GM06990 (cell line): Measurements from ENCODE around the gene LRRFIP2.

Experiments
- DNase-seq: peaks from one replicate; pipeline ENCODE4 v3.0.0-alpha.2; 2011; ENCODE audit not compliant: insufficient read length; ENCODE audit errors: extremely low read depth
- H3K27me3 ChIP-seq: replicated peaks from 2 replicates; pipeline ENCODE4 v1.6.0; 2011; ENCODE audit warnings: low read length; ENCODE audit not compliant: control insufficient read depth, insufficient read depth
- H3K36me3 ChIP-seq: 2 replicates; pipeline ENCODE4 v1.5.1; 2011; ENCODE audit warnings: low read length; ENCODE audit not compliant: control insufficient read depth, insufficient read depth
- H3K4me3 ChIP-seq: replicated peaks from 2 replicates; pipeline ENCODE4 v1.5.1; 2011; ENCODE audit warnings: low read depth, mild to moderate bottlenecking, control low read depth, low read length
- TF ChIP-seq, protein P1 (sequence below): IDR thresholded peaks from 2 replicates; pipeline ENCODE4 v1.5.1; 2011; ENCODE audit warnings: low read length, control low read depth, mild to moderate bottlenecking, inconsistent platforms; ENCODE audit not compliant: insufficient read depth, poor library complexity, severe bottlenecking

LRRFIP2 gene

DNA sequence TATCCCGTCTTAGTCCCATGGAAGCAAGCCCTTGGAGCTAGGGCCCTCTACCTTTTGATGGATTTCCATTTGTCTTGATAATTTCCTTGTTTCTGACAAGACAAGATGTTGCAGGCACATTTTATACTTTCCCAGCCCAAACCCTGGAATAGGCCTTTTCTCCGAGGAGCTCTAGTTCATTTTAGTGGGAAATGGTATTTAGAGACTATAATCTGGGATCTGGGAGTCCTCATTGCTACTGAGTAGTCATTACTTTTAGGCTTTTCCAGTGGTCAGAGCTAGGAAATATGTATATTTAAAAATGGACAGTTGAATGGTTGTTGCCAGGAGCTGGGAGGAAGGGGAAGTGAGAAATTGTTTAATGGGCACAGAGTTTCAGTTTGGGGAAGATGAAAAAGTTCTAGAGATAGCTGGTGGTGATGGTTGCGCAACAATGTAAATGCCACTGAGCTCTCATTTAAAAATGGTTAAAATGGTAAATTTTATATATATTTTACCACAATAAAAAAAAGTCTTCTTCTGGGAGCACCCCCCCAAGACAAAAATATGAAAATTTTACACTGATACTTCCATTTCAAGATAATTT is 149.5 kb downstream of the LRRFIP2 start:
- Histone ChIP-seq H3K4me3 (no peak overlapping the region), H3K27me3 (no peaks in the 10 kb centered on the region), H3K36me3 (peaks cover 39% of the 10 kb centered on the region)
- TF ChIP-seq, protein P1, sequence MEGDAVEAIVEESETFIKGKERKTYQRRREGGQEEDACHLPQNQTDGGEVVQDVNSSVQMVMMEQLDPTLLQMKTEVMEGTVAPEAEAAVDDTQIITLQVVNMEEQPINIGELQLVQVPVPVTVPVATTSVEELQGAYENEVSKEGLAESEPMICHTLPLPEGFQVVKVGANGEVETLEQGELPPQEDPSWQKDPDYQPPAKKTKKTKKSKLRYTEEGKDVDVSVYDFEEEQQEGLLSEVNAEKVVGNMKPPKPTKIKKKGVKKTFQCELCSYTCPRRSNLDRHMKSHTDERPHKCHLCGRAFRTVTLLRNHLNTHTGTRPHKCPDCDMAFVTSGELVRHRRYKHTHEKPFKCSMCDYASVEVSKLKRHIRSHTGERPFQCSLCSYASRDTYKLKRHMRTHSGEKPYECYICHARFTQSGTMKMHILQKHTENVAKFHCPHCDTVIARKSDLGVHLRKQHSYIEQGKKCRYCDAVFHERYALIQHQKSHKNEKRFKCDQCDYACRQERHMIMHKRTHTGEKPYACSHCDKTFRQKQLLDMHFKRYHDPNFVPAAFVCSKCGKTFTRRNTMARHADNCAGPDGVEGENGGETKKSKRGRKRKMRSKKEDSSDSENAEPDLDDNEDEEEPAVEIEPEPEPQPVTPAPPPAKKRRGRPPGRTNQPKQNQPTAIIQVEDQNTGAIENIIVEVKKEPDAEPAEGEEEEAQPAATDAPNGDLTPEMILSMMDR, result no peak
- DNase-seq, result no peak

DNA sequence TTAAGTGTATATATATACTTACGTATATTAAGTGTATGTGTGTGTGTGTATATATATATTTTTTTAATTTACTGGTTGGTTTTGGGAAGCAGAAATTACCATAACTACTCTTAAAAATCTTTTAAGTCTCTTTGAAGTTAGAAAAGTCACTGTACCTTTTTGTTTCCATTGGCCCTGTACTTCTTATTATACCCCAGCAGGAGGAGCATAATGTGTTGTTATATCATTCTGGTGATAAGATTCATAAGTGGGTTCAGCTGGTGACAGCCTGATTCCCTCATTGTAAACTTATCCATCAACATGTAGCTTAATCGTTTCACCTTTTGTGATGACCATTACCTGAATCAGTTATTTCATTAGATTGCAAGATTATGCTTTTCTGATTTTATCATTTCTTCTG is 150.3 kb downstream of the LRRFIP2 start:
- TF ChIP-seq, protein P1, result peak; percentile 24
- H3K4me3 ChIP-seq, result no peak overlapping the region
- H3K36me3 ChIP-seq, result peaks cover 39% of the 10 kb centered on the region
- no peaks in the 10 kb centered on the region for H3K27me3 ChIP-seq
- no peak for DNase-seq

DNA sequence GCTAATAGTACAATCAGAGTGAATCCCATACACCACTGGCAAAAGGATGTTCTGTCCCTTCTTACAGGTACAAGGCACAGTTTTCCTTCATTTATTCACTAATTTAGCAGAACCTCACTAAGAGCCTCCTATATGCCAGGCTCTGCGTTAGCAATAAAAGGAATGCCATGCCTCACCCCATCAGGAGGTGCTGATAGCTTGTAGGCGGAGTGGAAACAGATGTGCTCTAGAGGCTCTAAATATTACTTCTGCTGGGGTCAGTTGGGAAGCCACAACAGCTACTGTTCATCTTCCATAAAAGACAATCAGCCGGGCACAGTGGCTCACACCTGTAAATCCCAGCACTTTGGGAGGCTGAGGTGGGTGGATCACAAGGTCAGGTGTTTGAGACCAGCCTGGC is 156.7 kb downstream of the LRRFIP2 start:
- DNase-seq, result no peak
- H3K36me3 ChIP-seq, result peaks cover 35% of the 10 kb centered on the region
- TF ChIP-seq, protein P1, result no peak

DNA sequence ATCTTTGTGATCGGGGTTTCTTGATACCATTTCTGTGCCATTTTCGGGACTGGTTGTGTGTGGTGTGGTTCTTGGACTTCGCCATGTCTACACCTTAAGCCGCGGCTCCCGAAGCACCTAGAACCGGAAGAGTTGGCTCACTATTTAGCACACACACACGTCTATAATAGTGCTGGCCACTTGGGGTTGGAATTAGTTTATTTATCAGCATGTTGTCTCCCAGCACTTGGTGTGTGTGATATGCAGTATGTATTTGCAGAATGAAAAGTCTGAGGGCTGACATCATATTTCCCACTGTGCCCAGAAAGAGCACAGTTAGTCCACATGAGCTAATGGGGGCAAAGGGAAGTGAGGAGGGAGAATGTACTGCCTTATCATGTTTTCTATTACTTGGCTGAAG is 157.5 kb downstream of the LRRFIP2 start:
- TF ChIP-seq, protein P1, result no peak
- peaks cover 30% of the 10 kb centered on the region for H3K36me3 ChIP-seq
- H3K27me3 ChIP-seq, result no peaks in the 10 kb centered on the region
- DNase-seq, result no peak
- no peak overlapping the region for H3K4me3 ChIP-seq

More for the DNA sequence above, 156.7 kb downstream of the LRRFIP2 start:
- Histone ChIP-seq H3K27me3 (no peaks in the 10 kb centered on the region), H3K4me3 (no peak overlapping the region)

DNA sequence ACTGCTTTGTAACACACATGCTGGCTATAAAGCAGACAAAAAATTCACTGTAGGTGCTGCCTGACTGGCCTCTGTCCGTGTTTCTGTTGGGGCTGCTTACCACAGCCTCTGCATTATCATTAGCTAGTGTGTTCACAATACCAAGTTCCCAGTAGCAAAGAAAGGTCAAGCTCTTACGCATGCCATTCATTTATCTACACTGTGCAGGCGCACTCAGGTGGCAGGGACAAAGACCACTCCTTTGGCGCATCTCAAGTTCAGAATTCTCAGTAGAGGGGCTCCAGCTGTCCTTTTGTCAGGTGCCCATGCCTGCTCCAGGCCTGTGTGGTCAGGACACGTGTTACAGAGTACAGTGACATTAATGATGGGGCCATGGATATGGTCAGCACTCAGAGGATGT is 158.7 kb downstream of the LRRFIP2 start:
- DNase-seq, result no peak
- TF ChIP-seq, protein P1, result no peak
- H3K4me3 ChIP-seq, result no peak overlapping the region
- H3K36me3 ChIP-seq, result peaks cover 22% of the 10 kb centered on the region
- no peaks in the 10 kb centered on the region for H3K27me3 ChIP-seq

DNA sequence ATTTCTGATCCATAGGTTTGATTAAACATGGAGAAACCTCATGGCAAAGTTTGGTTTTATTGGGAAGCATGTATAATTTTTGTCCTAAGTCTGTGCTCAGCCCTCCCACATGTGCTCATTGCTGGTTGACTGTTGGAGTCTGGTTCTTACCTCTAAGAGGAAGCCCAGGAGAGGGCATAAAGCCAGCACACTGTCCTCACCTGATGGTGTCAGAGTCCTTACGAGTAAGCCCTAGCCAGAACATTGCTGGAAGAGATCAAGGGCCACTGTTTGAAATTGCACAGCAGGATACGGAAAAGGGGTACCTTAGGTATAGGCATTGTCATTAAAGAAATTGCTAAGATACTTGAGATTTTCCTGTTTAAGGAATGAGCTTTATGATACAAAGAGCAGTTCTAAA is 159.8 kb downstream of the LRRFIP2 start:
- H3K4me3 ChIP-seq, result no peak overlapping the region
- peaks cover 20% of the 10 kb centered on the region for H3K36me3 ChIP-seq
- no peaks in the 10 kb centered on the region for H3K27me3 ChIP-seq
- TF ChIP-seq, protein P1, result no peak
- no peak for DNase-seq
